Measurements from ENCODE around the gene SCAF1. TPM values are rescaled to one million over a fixed set of nuclear protein-coding genes. Genes with fewer than 3 reads are reported as not detected.

SCAF1 gene
- total RNA-seq, 1 donor: 18.1 TPM

GRCh38 chr19:49645995-49646394, 4.0 kb downstream of the SCAF1 start:
- no peak for DNase-seq (ENCODE audit: low read depth)
- TF ChIP-seq CTCF (IDR thresholded peaks at IDR 0.05; ENCODE audit: insufficient read depth, low read depth, low read length): no peak
- no peak overlapping the region for H3K4me3 ChIP-seq (ENCODE audit: low read depth, low read length)

- no peak overlapping the region for H3K4me3 ChIP-seq (ENCODE audit: low read depth, low read length)
- no peak for DNase-seq (ENCODE audit: low read depth)
- no peak for TF ChIP-seq CTCF (IDR thresholded peaks at IDR 0.05; ENCODE audit: insufficient read depth, low read depth, low read length)
Observed at GRCh38 chr19:49646586-49646985, 4.6 kb downstream of the SCAF1 start.

GRCh38 chr19:49651029-49651819, 9.2 kb downstream of the SCAF1 start:
- no peak for TF ChIP-seq CTCF (IDR thresholded peaks at IDR 0.05; ENCODE audit: insufficient read depth, low read depth, low read length)
- DNase-seq (ENCODE audit: low read depth): no peak
- H3K4me3 ChIP-seq (ENCODE audit: low read depth, low read length): no peak overlapping the region

- no peak for DNase-seq (ENCODE audit: low read depth)
- no peak overlapping the region for H3K4me3 ChIP-seq (ENCODE audit: low read depth, low read length)
- TF ChIP-seq CTCF (IDR thresholded peaks at IDR 0.05; ENCODE audit: insufficient read depth, low read depth, low read length): no peak
Observed at GRCh38 chr19:49651820-49652550, 10.0 kb downstream of the SCAF1 start.

GRCh38 chr19:49652551-49653465, 10.8 kb downstream of the SCAF1 start:
- no peak for TF ChIP-seq CTCF (IDR thresholded peaks at IDR 0.05; ENCODE audit: insufficient read depth, low read depth, low read length)
- H3K4me3 ChIP-seq (ENCODE audit: low read depth, low read length): no peak overlapping the region
- no peak for DNase-seq (ENCODE audit: low read depth)

GRCh38 chr19:49653466-49653806, 11.4 kb downstream of the SCAF1 start:
- no peak overlapping the region for H3K4me3 ChIP-seq (ENCODE audit: low read depth, low read length)
- no peak for TF ChIP-seq CTCF (IDR thresholded peaks at IDR 0.05; ENCODE audit: insufficient read depth, low read depth, low read length)
- no peak for DNase-seq (ENCODE audit: low read depth)

Data from fibroblast of villous mesenchyme (primary cell).